SK-N-SH treated with all-trans-retinoic acid at 6 μM for 48 hours (cell line): Measurements from ENCODE around the gene TMEM63A.

ENCODE experiments used
- ARNTL ChIP-seq: fragments of 450-650 bp; formaldehyde crosslinking; IDR thresholded peaks from 2 replicates; pipeline ENCODE4 v1.5.0; 2020; ENCODE audit warnings: low read depth, mild to moderate bottlenecking, moderate library complexity, borderline replicate concordance
- ISL1 ChIP-seq: fragments of 250-450 bp; sonication (Bioruptor Pico); IDR thresholded peaks from 2 replicates; pipeline ENCODE4 v2.1.2; 2022; ENCODE audit warnings: mild to moderate bottlenecking, moderate library complexity
- RARB ChIP-seq: fragments of 250-450 bp; sonication (Bioruptor Pico); IDR thresholded peaks from 2 replicates; pipeline ENCODE4 v1.8.0; 2021; ENCODE audit warnings: mild to moderate bottlenecking, moderate library complexity
- SNAI2 ChIP-seq: fragments of 250-450 bp; sonication (Bioruptor Pico); IDR thresholded peaks from 2 replicates; pipeline ENCODE4 v1.5.0; 2020; ENCODE audit warnings: mild to moderate bottlenecking, moderate library complexity
- TCF4 ChIP-seq: fragments of 250-450 bp; sonication (Bioruptor Pico); IDR thresholded peaks from 2 replicates; pipeline ENCODE4 v1.8.0; 2021; ENCODE audit warnings: mild to moderate bottlenecking, moderate library complexity, borderline replicate concordance
- ZC3H10 ChIP-seq: fragments of 250-450 bp; sonication (Bioruptor Pico); IDR thresholded peaks from 2 replicates; pipeline ENCODE4 v1.5.1; 2021; ENCODE audit warnings: mild to moderate bottlenecking, moderate library complexity
- ZFP3 ChIP-seq: fragments of 250-450 bp; sonication (Bioruptor Pico); IDR thresholded peaks from 2 replicates; pipeline ENCODE4 v1.5.0; 2020; ENCODE audit warnings: mild to moderate bottlenecking, moderate library complexity
- ZNF565 ChIP-seq: fragments of 450-650 bp; formaldehyde crosslinking; conservative IDR thresholded peaks from 2 replicates; pipeline ENCODE4 v1.5.0; 2020; ENCODE audit warnings: low read depth, mild to moderate bottlenecking, moderate library complexity
- ZNF8 ChIP-seq: fragments of 450-650 bp; formaldehyde crosslinking; IDR thresholded peaks from 2 replicates; pipeline ENCODE4 v1.5.0; 2020; ENCODE audit warnings: mild to moderate bottlenecking, moderate library complexity
- TF ChIP-seq, protein P1 (sequence below): fragments of 250-450 bp; sonication (Bioruptor Pico); IDR thresholded peaks from 2 replicates; pipeline ENCODE4 v1.5.1; 2020; ENCODE audit warnings: low read depth, mild to moderate bottlenecking, moderate library complexity

- no peak for TF ChIP-seq ZFP3 (CRISPR knock-in tag)
- TF ChIP-seq ISL1 (CRISPR knock-in tag): no peak
- TF ChIP-seq ZC3H10 (CRISPR knock-in tag): no peak
- no peak for TF ChIP-seq ARNTL
- no peak for TF ChIP-seq RARB (CRISPR knock-in tag)
- TF ChIP-seq ZNF565: no peak
- no peak for TF ChIP-seq ZNF8 (CRISPR knock-in tag)
- TF ChIP-seq, protein P1, sequence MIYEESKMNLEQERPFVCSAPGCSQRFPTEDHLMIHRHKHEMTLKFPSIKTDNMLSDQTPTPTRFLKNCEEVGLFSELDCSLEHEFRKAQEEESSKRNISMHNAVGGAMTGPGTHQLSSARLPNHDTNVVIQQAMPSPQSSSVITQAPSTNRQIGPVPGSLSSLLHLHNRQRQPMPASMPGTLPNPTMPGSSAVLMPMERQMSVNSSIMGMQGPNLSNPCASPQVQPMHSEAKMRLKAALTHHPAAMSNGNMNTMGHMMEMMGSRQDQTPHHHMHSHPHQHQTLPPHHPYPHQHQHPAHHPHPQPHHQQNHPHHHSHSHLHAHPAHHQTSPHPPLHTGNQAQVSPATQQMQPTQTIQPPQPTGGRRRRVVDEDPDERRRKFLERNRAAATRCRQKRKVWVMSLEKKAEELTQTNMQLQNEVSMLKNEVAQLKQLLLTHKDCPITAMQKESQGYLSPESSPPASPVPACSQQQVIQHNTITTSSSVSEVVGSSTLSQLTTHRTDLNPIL: no peak
- TF ChIP-seq SNAI2 (CRISPR knock-in tag): no peak
- TF ChIP-seq TCF4 (CRISPR knock-in tag): no peak
Observed at GRCh38 chr1:225906467-225906866, 24.3 kb upstream of the TMEM63A start.
